ENCODE measurements around the gene BMF.
"Not testable (repeated sequence)": the region's sequence is repeated elsewhere in the genome, so short reads cannot be mapped to it uniquely, and the experiment has no call there.

The BMF gene

GRCh38 chr15:40128766-40129660 is 20.3 kb upstream of the BMF start:
- no peak for DNase-seq (ENCODE audit: low read depth in 2 of 2)

DNA sequence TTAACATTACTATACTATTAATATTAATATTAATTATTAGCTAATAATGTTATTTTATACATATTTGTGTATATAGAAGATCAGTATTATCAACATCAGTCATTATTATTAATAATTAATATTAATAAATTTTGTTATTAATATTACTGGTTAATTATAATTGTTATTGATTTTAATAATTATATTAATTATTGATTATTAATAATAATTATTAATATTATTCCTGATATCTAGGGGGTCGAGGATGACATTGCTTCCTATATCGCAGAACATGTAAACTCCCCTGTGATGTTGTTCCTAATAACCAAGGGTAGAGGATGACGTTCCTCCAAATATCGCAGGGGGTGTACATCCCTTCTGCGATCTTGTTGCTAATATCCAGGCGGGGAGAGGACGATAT is 17.3 kb upstream of the BMF start:
- no peak for DNase-seq (ENCODE audit: low read depth in 2 of 2)

GRCh38 chr15:40124807-40125285 is 16.2 kb upstream of the BMF start:
- not testable (repeated sequence) for DNase-seq (ENCODE audit: low read depth in 2 of 2)

- DNase-seq (ENCODE audit: low read depth in 2 of 2) = not testable (repeated sequence)
These were observed 15.7 kb upstream of the BMF start for GRCh38 chr15:40124333-40124732.

- not testable (repeated sequence) for DNase-seq (ENCODE audit: low read depth in 2 of 2)
These were observed 15.2 kb upstream of the BMF start for GRCh38 chr15:40123863-40124262.

GRCh38 chr15:40122989-40123388 is 14.3 kb upstream of the BMF start:
- not testable (repeated sequence) for DNase-seq (ENCODE audit: low read depth in 2 of 2)

DNA sequence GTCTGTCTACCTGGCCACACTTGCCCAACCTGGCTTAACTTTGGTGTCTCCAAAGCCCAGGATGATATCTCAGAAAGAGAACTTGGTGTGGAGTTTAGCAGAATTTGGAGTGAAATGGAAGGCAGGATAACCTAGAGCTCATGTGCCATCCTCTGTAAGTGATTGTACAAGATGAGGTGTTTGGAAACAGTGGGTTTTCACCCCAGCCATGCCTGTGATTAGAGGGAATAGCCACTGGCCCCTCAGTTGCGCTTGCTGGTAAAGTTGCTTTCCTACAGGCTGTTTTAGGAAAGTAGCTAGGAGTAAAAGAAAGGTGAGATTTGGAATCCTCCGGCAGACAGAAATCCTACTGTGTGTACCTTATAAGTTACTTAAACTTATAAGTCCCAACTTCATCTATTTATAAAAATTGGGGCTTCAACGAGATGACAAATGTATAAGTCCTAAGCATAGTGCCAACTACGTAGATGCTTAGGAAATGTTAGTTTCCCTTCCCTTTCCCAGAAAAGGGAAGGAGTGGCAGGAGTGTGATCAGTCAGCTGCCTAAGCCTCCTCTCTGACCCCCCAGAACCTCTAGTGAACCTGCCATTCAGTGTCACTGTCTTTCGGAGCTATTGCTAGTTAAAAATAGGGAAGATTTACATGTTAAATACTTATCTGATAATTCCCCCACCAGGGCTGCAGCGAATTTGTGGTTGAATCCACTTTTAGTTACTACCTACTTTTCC is 13.4 kb upstream of the BMF start:
- DNase-seq (ENCODE audit: low read depth in 2 of 2) = no peak

DNA sequence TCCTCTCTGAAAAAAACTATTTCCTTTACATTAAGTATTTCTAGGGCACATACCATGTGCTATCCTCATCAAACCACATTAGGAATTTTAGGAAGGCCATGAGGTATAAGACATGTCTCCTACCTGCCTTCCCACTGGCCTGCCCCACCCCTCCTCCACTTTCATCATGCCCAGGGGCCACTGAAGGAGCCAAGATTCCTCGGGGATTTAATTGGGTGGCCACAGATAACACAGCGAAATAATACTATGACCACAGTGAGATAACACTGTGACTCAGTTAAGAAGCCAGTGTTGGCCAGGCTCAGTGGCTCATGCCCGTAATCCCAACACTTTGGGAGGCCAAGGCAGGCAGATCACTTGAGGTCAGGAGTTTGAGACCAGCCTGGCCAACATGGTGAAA is 9.8 kb upstream of the BMF start:
- no peak for DNase-seq (ENCODE audit: low read depth in 2 of 2)

DNA sequence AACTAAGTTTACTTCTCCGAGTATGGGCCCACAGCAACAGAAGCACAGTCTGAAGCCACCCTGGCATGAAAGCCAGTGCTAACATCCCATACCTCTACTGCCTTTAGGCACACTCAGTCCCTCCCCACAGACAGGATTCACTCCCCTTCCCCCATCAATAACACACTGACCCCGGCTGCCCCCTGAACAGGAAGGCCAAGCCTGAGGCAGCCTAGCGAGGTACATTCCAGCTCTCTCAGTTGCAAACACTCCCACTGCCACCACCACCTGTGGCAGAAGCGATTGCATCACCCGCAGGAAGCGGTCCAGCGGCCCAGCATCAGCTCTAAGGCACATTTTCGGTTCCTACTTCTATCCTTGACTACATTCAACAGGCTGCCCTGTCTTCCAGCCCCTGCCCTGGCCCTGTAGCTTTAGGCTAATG is 7.0 kb upstream of the BMF start:
- DNase-seq (ENCODE audit: low read depth in 2 of 2) = no peak

GRCh38 chr15:40115106-40115505 is 6.4 kb upstream of the BMF start:
- not testable (repeated sequence) for DNase-seq (ENCODE audit: low read depth in 2 of 2)

- no peak for DNase-seq (ENCODE audit: low read depth in 2 of 2)
These were observed 5.5 kb upstream of the BMF start for GRCh38 chr15:40114218-40114617.

DNA sequence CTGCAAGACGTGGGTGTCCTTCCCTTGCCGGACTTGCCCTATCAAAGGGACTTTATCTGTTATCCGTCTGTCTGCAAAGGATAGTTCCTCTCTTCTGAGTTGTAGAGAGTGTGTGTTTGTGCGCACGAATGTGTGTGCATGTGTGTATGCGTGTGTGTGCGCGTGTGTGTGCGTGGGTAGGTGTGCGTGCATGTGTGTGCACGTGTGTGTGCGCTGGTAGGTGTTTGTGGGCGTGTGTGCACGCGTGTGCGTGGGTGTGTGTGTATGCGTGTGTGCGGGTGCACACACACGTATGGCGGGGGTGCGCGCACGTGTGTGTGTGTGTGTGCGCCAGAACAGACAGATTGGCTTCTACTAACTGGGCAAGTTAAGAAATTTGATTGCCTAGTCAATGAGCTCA is 4.1 kb upstream of the BMF start:
- DNase-seq (ENCODE audit: low read depth in 2 of 2) = no peak

GRCh38 chr15:40111888-40112287 is 3.2 kb upstream of the BMF start:
- no peak for DNase-seq (ENCODE audit: low read depth in 2 of 2)

DNA sequence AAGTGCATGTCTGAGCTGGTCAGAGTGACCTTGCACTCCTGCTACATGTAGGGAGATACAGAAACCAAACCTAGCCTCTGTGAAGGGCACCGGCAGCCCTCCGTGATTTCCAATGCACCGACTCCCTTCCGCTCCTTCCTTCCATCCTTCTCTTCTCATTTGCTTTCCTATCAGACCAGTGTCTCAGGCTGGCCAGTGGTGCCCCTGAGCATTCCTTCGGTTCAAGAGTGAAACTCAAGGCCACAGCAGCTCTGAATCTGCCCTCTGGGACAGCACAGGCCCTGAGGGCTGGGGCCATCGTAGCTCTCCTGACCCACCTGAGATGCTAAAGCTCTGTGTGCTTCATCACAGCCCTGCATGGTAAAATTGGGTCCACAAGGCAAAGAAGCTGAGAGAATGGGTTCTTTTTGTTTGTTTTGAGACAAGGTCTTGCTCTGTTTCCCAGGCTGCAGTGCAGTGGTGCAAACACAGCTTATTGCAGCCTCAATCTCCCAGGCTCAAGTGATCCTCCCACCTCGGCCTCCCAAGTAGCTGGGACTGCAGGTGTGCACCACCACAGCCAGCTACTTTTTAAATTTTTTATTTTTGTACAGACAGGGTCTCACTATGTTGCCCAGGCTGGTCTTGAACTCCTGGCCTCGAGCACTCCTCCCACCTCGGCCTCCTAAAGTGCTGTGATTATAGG is 2.3 kb upstream of the BMF start:
- DNase-seq (ENCODE audit: low read depth in 2 of 2) = no peak

DNA sequence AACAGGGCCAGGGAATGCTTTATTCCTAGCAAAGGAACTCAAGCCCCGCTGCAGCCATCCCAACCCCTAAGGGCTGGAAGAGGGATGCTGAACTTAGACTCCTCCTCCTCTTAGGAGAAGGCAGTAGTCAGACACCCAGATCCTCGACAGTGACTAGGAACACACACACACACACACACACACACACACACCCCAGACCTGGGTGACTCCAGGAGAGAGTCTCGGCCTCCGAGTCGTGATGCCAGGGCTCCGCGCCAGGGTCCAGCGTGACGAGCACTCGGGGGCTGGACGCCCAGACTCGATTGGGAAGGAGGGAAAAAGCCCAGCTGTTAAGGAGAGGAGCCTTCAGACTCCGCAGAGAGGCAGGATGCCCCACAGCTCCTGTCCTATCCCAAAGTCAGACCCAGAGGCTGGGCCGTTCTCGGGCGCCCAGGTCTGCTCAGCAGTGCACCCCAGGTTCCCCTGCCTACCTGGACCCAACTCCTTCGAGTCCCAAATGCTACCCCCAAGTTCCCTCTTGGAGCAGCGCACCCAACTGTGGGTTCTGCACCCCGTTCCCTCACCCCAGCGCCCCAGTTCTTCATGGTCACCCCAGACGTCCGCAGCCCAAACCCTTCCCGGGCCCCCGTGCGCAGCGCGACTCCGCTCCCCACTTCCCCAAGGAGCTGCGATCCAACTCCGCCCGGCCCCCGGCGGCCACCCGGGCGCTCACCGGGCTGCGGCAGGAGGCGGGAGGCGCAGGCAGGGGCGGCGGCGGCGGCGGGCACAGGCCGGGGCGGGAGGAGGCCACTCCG is 421 bp downstream of the BMF start:
- DNase-seq (ENCODE audit: low read depth in 2 of 2) = no peak

DNA sequence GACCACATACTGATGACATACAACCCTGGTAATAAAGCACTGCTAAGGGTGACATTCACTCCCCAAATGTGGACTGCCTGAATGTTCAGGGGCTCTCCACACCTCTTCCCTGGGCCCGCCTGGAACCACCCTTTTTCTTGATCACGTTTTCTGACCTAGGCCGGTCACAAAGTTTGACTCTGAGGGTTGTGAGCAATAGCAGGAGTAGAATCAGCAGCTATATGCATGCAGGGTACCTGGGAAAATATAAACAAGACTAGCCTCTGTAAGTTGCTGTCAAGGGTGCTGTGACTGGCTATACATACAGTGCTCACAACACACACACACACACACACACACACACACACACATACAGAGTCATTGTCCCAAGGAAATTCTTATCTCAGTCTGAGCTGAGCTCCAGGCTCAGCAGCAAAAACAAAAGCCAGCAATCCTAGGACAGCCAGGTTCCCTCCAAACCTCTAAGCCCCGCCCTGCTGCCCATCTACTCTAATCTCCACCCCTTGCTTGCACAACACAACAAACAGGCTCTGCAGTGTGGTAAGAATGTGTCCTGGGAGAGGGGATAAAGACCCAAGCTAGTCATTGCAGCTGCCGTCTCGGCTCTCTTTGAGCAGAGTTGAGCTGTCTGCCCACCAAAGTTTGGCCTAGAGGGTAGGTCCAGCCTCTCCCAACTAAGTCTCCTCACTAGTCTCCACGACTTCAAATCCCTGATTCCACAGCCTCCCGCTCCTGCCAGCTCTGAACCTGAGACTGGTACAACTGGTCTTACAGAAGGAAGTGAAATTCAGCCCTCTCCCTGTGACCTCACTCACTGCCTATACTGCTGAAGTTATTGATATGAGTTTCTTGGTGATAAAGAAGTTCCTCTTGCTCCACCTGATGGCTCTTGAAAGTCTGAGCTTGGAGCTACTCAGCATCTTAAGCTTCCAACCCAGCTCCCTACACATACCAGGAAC is 2.2 kb downstream of the BMF start:
- DNase-seq (ENCODE audit: low read depth in 2 of 2) = no peak

DNA sequence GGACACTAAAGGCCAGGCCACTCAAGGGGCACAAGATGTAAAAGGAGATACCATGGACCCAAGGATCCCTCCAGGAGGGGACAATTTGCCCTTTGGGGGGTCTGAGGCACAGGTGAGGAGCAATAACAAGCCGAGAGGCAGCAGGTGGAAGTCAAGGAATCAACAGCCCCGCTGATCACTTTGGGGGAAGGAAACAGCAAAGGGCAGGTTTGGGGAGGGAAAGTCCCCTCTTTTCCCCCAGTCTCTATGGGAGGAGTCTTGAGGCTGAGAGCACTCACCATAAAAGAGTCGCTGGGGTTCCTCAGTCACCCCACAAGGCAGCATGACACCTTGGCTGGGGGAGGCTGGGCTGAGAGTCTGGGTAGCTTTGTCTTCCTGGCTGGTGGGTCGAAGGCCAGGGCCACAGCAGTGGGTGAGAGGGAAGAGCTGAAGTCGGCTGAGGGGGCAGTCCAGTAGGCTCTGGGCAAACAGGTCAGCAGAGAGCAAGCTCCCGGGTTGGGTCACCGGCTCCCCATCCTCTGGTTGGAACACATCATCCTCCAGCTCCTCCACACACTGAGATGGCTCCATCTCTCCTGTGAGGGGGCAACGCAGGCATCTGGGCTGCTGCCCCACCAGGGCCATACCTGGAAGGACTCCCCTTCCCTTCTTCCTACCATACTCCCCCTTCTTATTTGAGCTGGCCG is 3.0 kb downstream of the BMF start:
- no peak for DNase-seq (ENCODE audit: low read depth in 2 of 2)

GRCh38 chr15:40104865-40105516 is 3.7 kb downstream of the BMF start:
- DNase-seq (ENCODE audit: low read depth in 2 of 2) = peak; percentile 50 to 65

GRCh38 chr15:40104296-40104864 is 4.3 kb downstream of the BMF start:
- no peak for DNase-seq (ENCODE audit: low read depth in 2 of 2)

Data from stimulated activated CD8-positive, alpha-beta memory T cell treated with anti-CD3 and anti-CD28 coated beads, Interleukin-2, amount 100 ng/mL, for 1 hour (primary cell).